GM12865 (cell line): ENCODE measurements around the gene ERC1.

Experiments used
- DNase-seq: peaks from one replicate; pipeline ENCODE4 v3.0.0; 2010; ENCODE audit warnings: low read depth
- H3K4me3 ChIP-seq: 2 replicates; pipeline ENCODE4 v1.5.1; 2011; ENCODE audit warnings: mild to moderate bottlenecking, low read depth, low read length, control low read depth
- CTCF ChIP-seq: IDR thresholded peaks from 2 replicates; pipeline ENCODE4 v1.5.1; 2011; ENCODE audit warnings: low read length, control low read depth, low read depth, inconsistent platforms; ENCODE audit not compliant: insufficient read depth; ENCODE audit errors: missing control alignments

The ERC1 gene

DNA sequence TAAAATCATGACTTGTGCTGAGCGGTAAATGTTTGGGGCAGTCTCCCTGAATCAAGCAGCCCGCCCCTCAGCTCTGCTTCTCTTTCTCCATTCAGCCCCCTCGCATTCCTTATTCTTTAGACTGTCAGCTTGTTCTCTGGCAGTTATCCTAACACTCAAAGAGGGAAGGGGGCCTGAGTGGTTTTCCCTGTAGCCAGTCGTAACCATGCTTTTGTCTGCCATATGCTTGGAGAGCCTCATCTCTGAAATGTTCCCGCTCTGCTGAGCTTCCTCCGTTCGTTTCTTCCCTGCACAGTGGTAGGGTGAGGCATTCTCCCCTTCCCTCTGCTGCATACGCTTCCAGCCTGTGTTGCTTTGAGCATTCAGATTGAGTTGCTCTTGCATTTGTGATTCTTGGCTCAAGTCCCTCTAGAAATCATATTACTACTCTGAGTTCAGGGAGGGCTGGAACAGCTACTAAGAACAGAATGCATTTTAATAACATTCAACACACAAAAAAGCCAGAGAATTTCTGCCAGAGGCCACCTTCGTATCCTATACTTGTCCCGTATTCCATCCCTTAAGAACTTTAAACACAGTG lies 483.6 kb downstream of the ERC1 start:
- H3K4me3 ChIP-seq, result no peak overlapping the region
- no peak for TF ChIP-seq CTCF
- no peak for DNase-seq

DNA sequence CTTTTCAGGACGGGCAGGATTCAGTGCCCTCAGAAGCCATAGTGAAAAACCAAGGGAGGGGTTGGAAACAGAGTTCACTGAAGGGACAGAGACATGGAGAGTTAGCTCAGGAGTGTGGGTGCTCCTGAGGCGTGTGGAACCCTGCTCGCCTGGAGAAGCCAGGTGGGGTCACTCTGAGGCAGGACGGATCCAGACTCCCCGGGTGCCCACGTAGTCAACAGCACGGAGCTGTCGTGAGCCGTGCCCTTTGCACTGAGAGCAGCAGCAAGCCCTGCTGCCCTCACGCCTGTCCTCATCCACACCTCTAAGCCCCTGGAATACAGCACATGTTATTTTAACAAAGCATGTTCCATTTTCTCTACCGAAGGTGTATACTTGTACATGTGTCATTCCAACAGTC lies 488.6 kb downstream of the ERC1 start:
- no peak for TF ChIP-seq CTCF

GRCh38 chr12:1481326-1481725 lies 490.3 kb downstream of the ERC1 start:
- DNase-seq, result no peak
- no peak for TF ChIP-seq CTCF
- H3K4me3 ChIP-seq, result no peak overlapping the region

More for the DNA sequence above, 488.6 kb downstream of the ERC1 start:
- H3K4me3 ChIP-seq, result no peak overlapping the region
- DNase-seq, result no peak

- TF ChIP-seq CTCF, result no peak
- H3K4me3 ChIP-seq, result no peak overlapping the region
- no peak for DNase-seq
Observed at GRCh38 chr12:1481906-1482305, 490.9 kb downstream of the ERC1 start.

- TF ChIP-seq CTCF, result no peak
Observed at GRCh38 chr12:1488908-1489381, 497.9 kb downstream of the ERC1 start.

GRCh38 chr12:1491983-1492697 lies 501.1 kb downstream of the ERC1 start:
- DNase-seq, result no peak
- TF ChIP-seq CTCF, result no peak

More at GRCh38 chr12:1488908-1489381, 497.9 kb downstream of the ERC1 start:
- H3K4me3 ChIP-seq, result no peak overlapping the region
- no peak for DNase-seq

More at GRCh38 chr12:1491983-1492697, 501.1 kb downstream of the ERC1 start:
- no peak overlapping the region for H3K4me3 ChIP-seq
